ENCODE data around the gene SEC16A.
"Not testable (repeated sequence)": the region's sequence is repeated elsewhere in the genome, so short reads cannot be mapped to it uniquely, and the experiment has no call there.

Gene SEC16A

GRCh38 chr9:136441191-136441680 lies 41.6 kb downstream of the SEC16A start:
- no peak for DNase-seq (ENCODE audit: low read depth in 2 of 2)

- peak; percentile 72 for DNase-seq (ENCODE audit: low read depth in 2 of 2)
These were observed 43.1 kb downstream of the SEC16A start, which contains the start of gene INPP5E for GRCh38 chr9:136439481-136440408. Gene INPP5E, minus strand, starts transcription at chr9:136439845. Its CDS starts 426 bp downstream, at chr9:136439419.

GRCh38 chr9:136438548-136439480 lies 44.0 kb downstream of the SEC16A start:
- peak in 1 of 2 donors; percentile 16 for DNase-seq (ENCODE audit: low read depth in 2 of 2)

GRCh38 chr9:136437839-136438547 lies 44.8 kb downstream of the SEC16A start:
- no peak for DNase-seq (ENCODE audit: low read depth in 2 of 2)

GRCh38 chr9:136437430-136437829 lies 45.4 kb downstream of the SEC16A start:
- DNase-seq (ENCODE audit: low read depth in 2 of 2) = no peak

GRCh38 chr9:136436055-136436634 lies 46.7 kb downstream of the SEC16A start:
- no peak for DNase-seq (ENCODE audit: low read depth in 2 of 2)

DNA sequence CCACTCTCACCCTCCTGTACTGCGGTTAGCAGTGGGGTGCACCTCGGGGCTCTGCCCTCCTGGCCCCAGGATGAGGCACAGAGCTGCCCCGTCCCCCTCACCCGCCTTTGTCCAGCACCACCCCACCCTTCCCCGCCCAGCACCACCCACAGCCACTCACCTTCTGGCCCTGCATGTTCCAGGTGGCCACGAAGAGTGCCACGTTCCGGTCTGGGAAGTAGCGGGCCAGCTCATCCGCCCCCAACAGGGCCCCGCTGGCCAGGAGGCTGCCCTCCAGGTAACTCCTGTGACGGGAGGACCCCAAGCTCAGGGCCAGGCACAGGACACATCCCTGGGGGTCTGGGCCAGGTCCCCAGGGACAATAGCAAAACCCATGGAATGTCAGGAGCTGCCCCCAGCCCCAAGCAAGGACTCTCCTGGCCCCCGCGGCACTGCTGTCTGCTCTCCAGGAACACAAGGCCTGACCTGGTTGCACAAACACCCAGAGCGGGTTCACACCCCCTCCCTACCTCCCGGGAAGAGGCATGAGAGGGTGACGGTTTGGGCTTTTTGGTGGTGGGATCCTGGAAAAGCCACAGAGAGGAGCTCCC lies 48.2 kb downstream of the SEC16A start:
- no peak for DNase-seq (ENCODE audit: low read depth in 2 of 2)

- DNase-seq (ENCODE audit: low read depth in 2 of 2) = no peak
These were observed 48.8 kb downstream of the SEC16A start for GRCh38 chr9:136433849-136434579.

DNA sequence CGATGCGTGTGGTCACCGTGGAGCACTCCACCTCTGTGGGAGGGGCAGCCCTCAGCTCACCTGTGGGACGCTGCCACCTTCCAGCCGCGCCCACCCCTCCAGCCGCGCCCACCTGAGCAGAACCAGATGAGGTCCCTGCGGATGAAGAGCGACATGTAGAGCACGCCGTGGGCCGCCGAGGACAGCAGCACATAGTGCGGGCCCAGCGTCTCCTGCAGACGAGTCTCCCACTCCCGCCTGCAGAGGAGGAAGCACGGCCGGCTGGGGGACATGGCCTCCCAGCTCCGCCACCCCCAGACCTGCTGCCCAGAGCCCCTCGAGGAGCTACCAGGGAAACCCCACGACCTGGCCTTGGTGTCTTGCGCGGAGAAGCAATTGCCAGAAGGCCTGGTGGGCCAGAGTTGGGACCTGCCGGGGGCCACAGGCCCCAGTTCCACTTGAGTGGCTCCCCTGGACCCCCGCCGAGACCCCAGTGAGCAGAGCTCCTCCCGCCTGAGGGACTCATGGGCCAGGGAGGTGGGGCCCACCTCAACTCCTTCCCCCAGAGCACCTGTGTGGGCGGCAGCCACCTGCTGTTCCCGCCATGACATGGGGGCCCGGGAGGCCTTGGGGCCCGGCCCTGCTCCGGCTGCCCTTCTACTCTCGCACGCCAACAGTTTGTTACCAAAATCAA lies 49.7 kb downstream of the SEC16A start:
- DNase-seq (ENCODE audit: low read depth in 2 of 2) = no peak

DNA sequence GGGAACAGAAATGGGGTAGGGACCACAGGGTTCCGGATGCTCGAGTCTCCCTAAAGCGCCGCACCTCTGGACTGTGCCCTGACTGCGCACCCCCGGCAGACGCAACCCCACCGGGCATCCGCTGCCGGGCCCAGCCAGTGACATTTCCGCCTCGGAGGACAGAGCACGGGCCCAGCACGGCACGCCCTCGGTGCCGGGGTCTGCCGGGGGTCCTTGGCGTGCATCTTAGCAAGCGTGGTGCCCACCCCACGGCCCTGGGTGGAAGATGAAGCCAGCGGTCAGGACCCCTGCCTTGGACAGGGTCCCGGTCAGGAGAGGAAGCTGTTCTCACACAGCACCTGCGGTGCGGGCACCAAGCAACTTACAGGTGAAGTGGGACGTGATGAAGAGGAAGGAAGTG lies 50.2 kb downstream of the SEC16A start:
- no peak for DNase-seq (ENCODE audit: low read depth in 2 of 2)

DNA sequence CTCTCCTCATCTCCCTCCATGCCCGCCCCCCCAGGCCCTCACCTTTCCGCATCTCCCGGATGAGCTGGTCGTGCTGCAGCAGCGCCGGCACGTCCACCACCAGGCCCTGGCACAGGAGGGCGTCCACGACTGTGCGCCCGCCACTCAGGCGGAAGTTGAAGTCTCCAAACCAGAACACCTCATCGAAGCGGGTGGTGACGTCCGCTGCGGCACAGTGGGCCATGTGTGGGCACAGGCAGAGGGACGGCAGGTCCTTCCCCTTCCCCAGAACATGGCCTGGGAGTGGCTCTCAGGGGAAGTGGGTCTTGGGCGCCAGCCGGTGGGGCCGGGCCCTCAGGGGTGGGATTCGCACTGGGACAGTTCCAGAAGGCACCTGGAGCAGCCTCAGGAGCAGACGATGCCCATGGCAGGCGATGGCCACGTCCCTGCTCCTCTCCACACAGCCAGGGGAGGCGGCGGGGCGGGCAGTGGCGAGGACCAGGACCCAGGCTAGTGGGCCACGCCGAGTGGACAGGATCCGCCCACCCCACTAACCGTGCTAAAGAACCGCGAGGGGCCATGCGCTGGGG lies 51.0 kb downstream of the SEC16A start:
- no peak for DNase-seq (ENCODE audit: low read depth in 2 of 2)

- no peak for DNase-seq (ENCODE audit: low read depth in 2 of 2)
These were observed 52.1 kb downstream of the SEC16A start for GRCh38 chr9:136430588-136431234.

DNA sequence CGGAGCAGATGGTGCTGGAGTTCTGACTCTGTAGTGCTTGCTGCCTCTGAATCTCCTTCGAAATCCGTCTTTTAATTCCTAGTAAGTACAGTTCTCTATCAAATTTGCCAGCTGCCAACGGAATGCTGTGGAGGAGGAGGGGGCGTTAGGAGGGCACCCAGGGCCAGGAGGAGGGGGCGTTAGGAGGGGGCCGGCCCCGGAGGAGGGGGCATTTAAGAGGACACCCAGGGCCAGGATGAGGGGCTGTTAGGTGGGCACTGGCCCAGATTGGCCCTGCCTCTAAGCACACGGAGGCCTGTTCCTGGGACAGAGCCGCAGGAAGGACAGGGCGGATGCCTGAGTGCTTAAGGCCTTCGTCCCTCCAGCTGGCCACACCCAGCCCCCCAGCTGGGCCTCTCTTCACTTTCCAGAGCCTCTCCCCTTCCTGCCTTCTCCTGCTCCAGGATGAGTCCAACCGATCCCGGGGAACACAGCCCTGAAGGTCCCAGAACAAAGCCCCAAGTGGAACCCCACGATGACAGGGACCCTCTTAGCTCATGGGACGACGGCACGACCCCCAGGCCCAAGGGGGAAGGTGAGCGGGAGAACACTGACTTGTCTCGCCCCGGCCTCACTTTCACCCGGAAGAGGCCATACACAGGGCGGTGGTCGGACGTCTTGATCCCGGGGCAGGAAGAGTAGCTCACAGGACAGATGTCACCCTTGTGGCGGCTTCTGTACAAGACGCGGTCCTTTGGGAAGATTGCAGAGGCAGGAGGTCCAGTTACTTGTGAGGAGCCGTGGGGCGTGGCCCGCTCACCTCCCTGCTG lies 53.0 kb downstream of the SEC16A start:
- DNase-seq (ENCODE audit: low read depth in 2 of 2) = no peak

- DNase-seq (ENCODE audit: low read depth in 2 of 2) = no peak
These were observed 53.7 kb downstream of the SEC16A start for GRCh38 chr9:136429075-136429628.

GRCh38 chr9:136426787-136427186 lies 56.1 kb downstream of the SEC16A start:
- no peak for DNase-seq (ENCODE audit: low read depth in 2 of 2)

- DNase-seq (ENCODE audit: low read depth in 2 of 2) = not testable (repeated sequence)
These were observed 57.5 kb downstream of the SEC16A start for GRCh38 chr9:136425367-136425766.

DNA sequence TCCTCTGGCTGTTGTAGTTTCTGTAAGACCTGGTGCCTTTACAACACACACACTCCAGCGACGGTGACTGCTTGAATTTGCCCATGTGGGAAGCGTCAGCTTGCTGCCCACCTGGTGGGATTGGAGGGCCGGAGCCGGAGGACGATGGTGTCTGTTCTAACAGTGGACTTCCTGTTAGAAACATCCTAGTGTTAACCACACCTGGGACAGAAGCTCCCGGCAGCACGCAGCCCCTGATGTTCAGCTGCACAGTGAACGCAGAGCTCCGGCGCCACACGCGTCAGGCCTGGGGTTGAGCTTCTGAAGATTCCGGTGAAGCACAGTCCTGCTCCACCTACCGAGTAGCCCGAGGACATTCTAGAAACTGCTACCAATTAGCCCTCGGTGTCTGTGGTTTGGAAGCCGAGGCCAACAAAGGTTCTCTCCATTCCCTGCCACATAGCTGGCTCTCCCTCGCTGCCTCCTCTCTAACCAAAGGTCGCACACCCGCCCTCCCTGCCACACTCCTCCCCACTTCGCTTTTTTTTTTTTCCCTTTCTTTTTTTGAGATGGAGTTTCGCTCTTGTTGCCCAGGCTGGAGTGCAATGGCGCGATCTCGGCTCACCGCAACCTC lies 58.0 kb downstream of the SEC16A start:
- no peak for DNase-seq (ENCODE audit: low read depth in 2 of 2)

Data from stimulated activated CD8-positive, alpha-beta memory T cell treated with anti-CD3 and anti-CD28 coated beads, Interleukin-7, amount 100 ng/mL, for 1 hour (primary cell).